Liver (tissue), 9 donors: Measurements from ENCODE around the gene GPR39. TPM values are rescaled to one million over a fixed set of nuclear protein-coding genes. Genes with fewer than 3 reads are reported as not detected.

Experiments used
- DNase-seq: peaks from one replicate; pipeline ENCODE4 v3.0.0-alpha.2; 2017; ENCODE audit warnings: low spot score
- H3K27ac ChIP-seq, 2 donors: one replicate each; pipeline ENCODE4 v1.7.0; 2013; ENCODE audit warnings: inconsistent platforms in 2 of 2, low read length in 2 of 2, control low read depth in 1 of 2, low read depth in 1 of 2, mild to moderate bottlenecking in 1 of 2
- H3K27me3 ChIP-seq, 4 donors: one replicate each; pipeline versions ENCODE4 v1.6.1 to v1.7.0; 2013; ENCODE audit warnings: low read length in 3 of 4, inconsistent platforms in 1 of 4, mild to moderate bottlenecking in 1 of 4, moderate library complexity in 1 of 4; ENCODE audit not compliant: control insufficient read depth in 4 of 4, insufficient read depth in 4 of 4
- H3K36me3 ChIP-seq, 4 donors: one replicate each; pipeline versions ENCODE4 v1.6.1 to v1.7.0; 2013; ENCODE audit warnings: low read length in 3 of 4, mild to moderate bottlenecking in 3 of 4, low read depth in 1 of 4, moderate library complexity in 1 of 4; ENCODE audit not compliant: control insufficient read depth in 4 of 4, insufficient read depth in 3 of 4
- H3K4me1 ChIP-seq, 4 donors: one replicate each; pipeline versions ENCODE4 v1.6.1 to v1.7.0; 2013; ENCODE audit warnings: low read length in 3 of 4, mild to moderate bottlenecking in 3 of 4, moderate library complexity in 1 of 4; ENCODE audit not compliant: control insufficient read depth in 4 of 4, insufficient read depth in 4 of 4
- H3K4me3 ChIP-seq, 3 donors: one replicate each; pipeline versions ENCODE4 v1.6.1 to v1.7.0; 2013; ENCODE audit warnings: low read length in 3 of 3, control low read depth in 1 of 3, low read depth in 1 of 3, mild to moderate bottlenecking in 1 of 3
- H3K9ac ChIP-seq, 2 donors: one replicate each; pipeline ENCODE4 v1.7.0; 2013; ENCODE audit warnings: low read length in 2 of 2, mild to moderate bottlenecking in 2 of 2, moderate library complexity in 2 of 2, control low read depth in 1 of 2, low read depth in 1 of 2
- H3K9me3 ChIP-seq, 4 donors: one replicate each; pipeline versions ENCODE4 v1.6.1 to v1.7.0; 2013; ENCODE audit warnings: low read length in 3 of 4; ENCODE audit not compliant: control insufficient read depth in 4 of 4
- ATF3 ChIP-seq: IDR thresholded peaks from 2 replicates; pipeline ENCODE4 v1.6.1; 2016; ENCODE audit warnings: antibody characterized with exemption
- CTCF ChIP-seq: fragments of 150-350 bp; IDR thresholded peaks from 2 replicates; pipeline ENCODE4 v1.5.1; 2017; ENCODE audit warnings: improper control_type of control experiment, low read depth, low read length; ENCODE audit not compliant: missing input control
- EGR1 ChIP-seq, 2 donors: IDR thresholded peaks; 2 replicates each; pipeline ENCODE4 v1.6.1; 2016 to 2018; ENCODE audit warnings: antibody characterized with exemption in 2 of 2, low read depth in 2 of 2
- FOXA1 ChIP-seq: IDR thresholded peaks from 2 replicates; pipeline ENCODE4 v1.6.1; 2016; ENCODE audit warnings: antibody characterized with exemption
- GABPA ChIP-seq, 2 donors: IDR thresholded peaks in 1 of 2; conservative IDR thresholded peaks in 1 of 2; 2 replicates each; pipeline ENCODE4 v1.6.1; 2016; ENCODE audit warnings: antibody characterized with exemption in 2 of 2, mild to moderate bottlenecking in 1 of 2, moderate library complexity in 1 of 2
- HNF4A ChIP-seq, 2 donors: conservative IDR thresholded peaks; 2 replicates each; pipeline ENCODE4 v1.6.1; 2016; ENCODE audit warnings: antibody characterized with exemption in 2 of 2, mild to moderate bottlenecking in 2 of 2
- HNF4G ChIP-seq: IDR thresholded peaks from 2 replicates; pipeline ENCODE4 v1.6.1; 2016; ENCODE audit warnings: antibody characterized with exemption
- JUND ChIP-seq, 2 donors: IDR thresholded peaks; 2 replicates each; pipeline ENCODE4 v1.6.1; 2016; ENCODE audit warnings: antibody characterized with exemption in 2 of 2
- MAX ChIP-seq: IDR thresholded peaks from 2 replicates; pipeline ENCODE4 v1.6.1; 2016; ENCODE audit warnings: antibody characterized with exemption
- NR2F2 ChIP-seq: IDR thresholded peaks from 2 replicates; pipeline ENCODE4 v1.6.1; 2016; ENCODE audit warnings: antibody characterized with exemption
- REST ChIP-seq: IDR thresholded peaks from 2 replicates; pipeline ENCODE4 v1.6.1; 2016; ENCODE audit warnings: antibody characterized with exemption, mild to moderate bottlenecking
- RXRA ChIP-seq, 2 donors: IDR thresholded peaks; 2 replicates each; pipeline ENCODE4 v1.6.1; 2017 to 2018; ENCODE audit warnings: antibody characterized with exemption in 2 of 2, mild to moderate bottlenecking in 1 of 2
- SP1 ChIP-seq: IDR thresholded peaks from 2 replicates; pipeline ENCODE4 v1.6.1; 2018; ENCODE audit warnings: antibody characterized with exemption, mild to moderate bottlenecking
- YY1 ChIP-seq: IDR thresholded peaks from 2 replicates; pipeline ENCODE4 v1.6.1; 2016; ENCODE audit warnings: antibody characterized with exemption, mild to moderate bottlenecking
- ZBTB33 ChIP-seq: IDR thresholded peaks from 2 replicates; pipeline ENCODE4 v1.6.1; 2016; ENCODE audit warnings: antibody characterized with exemption
- WGBS: extraction: QIAGEN DNeasy Blood & Tissue Kit; methylation state at CpG from one replicate; pipeline ENCODE4 v1.1.7; 2013; 5-methylcytosine and 5-hydroxymethylcytosine counted together
- polyA plus RNA-seq, 2 donors: library from polyadenylated mRNA; stranded (reverse) in 1 of 2; unstranded in 1 of 2; fragments of 200-250 nt in 1 of 2; fragments of >200 nt in 1 of 2; fragmentation: Nextera tagmentation in 1 of 2; extraction: Ambion mirVana in 1 of 2; gene quantifications; one replicate each; pipeline versions ENCODE4 v1.2.1 to v1.2.3, GENCODE V29; 2013 to 2015
- total RNA-seq, 2 donors: library from RNA; depleted of rRNA; stranded (reverse); fragments of >200 nt; gene quantifications; one replicate each; pipeline ENCODE4 v1.2.3, GENCODE V29; 2014
- donor health status: healthy.
- donor health status: healthy.
- donor health status: healthy.
- donor health status: healthy.
- donor health status: healthy.

GPR39 gene
- total and polyA plus RNA-seq, 4 donors, result 2.2 to 13.0 (median 2.8) TPM

GRCh38 chr2:132482821-132483220 is 66.2 kb downstream of the GPR39 start:
- Histone ChIP-seq H3K4me1 (no peaks in the 10 kb centered on the region), H3K36me3 (no peaks in the 10 kb centered on the region), H3K4me3 (no peak overlapping the region), H3K9me3 (no peaks in the 10 kb centered on the region), H3K9ac (no peak overlapping the region), H3K27me3 (no peaks in the 10 kb centered on the region), H3K27ac (no peak overlapping the region)
- no peak for DNase-seq
- 97% methylated on average over 3 of the region's 3 CpGs for WGBS
- TF ChIP-seq EGR1 (IDR thresholded peaks at IDR 0.05; ENCODE audit: low read depth in 2 of 2) (no peak), MAX (no peak), SP1 (no peak), JUND (IDR thresholded peaks at IDR 0.05) (no peak), GABPA (IDR thresholded peaks at IDR 0.05 in 1 of 2, conservative IDR thresholded peaks at IDR 0.05 in 1 of 2) (no peak), FOXA1 (no peak), HNF4G (no peak), NR2F2 (no peak)

DNA sequence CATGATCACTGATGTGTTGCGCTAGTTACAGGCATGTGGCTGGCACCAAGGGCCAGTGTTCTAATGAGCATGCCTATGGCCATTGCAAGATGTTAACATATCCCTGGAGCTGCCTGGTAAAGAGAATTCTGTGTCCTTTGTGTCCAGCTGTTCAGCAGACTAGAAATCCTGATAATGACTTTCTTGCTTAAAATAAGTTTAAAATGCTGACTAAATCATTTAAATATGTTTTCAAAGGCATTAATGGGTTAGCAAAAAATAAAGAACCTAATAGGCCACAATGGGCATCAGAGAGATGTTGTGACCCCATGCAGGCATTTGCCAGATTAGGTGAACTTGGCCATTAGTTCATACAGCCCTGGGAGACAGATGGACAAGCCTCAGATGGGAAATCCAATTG is 67.5 kb downstream of the GPR39 start:
- no peak for DNase-seq
- TF ChIP-seq MAX (no peak), YY1 (no peak), FOXA1 (no peak), GABPA (IDR thresholded peaks at IDR 0.05 in 1 of 2, conservative IDR thresholded peaks at IDR 0.05 in 1 of 2) (no peak), EGR1 (IDR thresholded peaks at IDR 0.05; ENCODE audit: low read depth in 2 of 2) (no peak), HNF4A (conservative IDR thresholded peaks at IDR 0.05) (no peak), SP1 (no peak)
- WGBS, result 96% methylated on average over 1 of the region's 1 CpG

DNA sequence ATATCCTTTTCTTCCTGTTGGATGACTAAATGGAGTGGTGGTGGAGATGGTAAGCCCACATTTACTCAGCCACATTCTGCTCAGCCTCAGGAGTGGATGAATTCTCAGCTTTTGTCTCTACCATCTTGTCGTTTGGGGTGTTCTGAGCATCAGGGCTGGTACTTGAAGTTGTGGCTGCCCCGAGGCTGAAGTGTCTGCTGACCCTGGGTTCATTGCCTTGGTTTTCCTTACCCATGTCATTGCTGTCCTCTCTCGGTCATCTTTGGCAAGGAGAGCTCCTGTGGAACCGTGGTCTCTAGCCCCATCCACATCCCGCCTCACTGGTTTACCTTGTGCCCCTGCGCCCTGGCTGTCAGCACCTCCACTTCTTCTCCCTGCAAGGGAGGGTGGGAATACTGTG is 71.9 kb downstream of the GPR39 start:
- TF ChIP-seq RXRA (IDR thresholded peaks at IDR 0.05) (no peak), YY1 (no peak), FOXA1 (no peak), NR2F2 (no peak), JUND (IDR thresholded peaks at IDR 0.05) (no peak), ATF3 (no peak), HNF4A (conservative IDR thresholded peaks at IDR 0.05) (no peak), REST (no peak), GABPA (IDR thresholded peaks at IDR 0.05 in 1 of 2, conservative IDR thresholded peaks at IDR 0.05 in 1 of 2) (no peak), CTCF (no peak), ZBTB33 (no peak), EGR1 (IDR thresholded peaks at IDR 0.05; ENCODE audit: low read depth in 2 of 2) (no peak)
- Histone ChIP-seq H3K36me3 (no peaks in the 10 kb centered on the region), H3K4me1 (no peaks in the 10 kb centered on the region), H3K4me3 (no peak overlapping the region), H3K27me3 (no peaks in the 10 kb centered on the region), H3K9ac (no peak overlapping the region), H3K9me3 (no peaks in the 10 kb centered on the region), H3K27ac (no peak overlapping the region)
- no peak for DNase-seq
- 94% methylated on average over 6 of the region's 6 CpGs for WGBS

More for the DNA sequence above, 67.5 kb downstream of the GPR39 start:
- no peak overlapping the region for H3K4me3 ChIP-seq
- no peak overlapping the region for H3K9ac ChIP-seq
- H3K27ac ChIP-seq, result no peak overlapping the region
- H3K36me3 ChIP-seq, result no peaks in the 10 kb centered on the region
- H3K9me3 ChIP-seq, result no peaks in the 10 kb centered on the region
- no peaks in the 10 kb centered on the region for H3K4me1 ChIP-seq
- H3K27me3 ChIP-seq, result no peaks in the 10 kb centered on the region
